ENCODE results near the gene PFKFB4.

DNA sequence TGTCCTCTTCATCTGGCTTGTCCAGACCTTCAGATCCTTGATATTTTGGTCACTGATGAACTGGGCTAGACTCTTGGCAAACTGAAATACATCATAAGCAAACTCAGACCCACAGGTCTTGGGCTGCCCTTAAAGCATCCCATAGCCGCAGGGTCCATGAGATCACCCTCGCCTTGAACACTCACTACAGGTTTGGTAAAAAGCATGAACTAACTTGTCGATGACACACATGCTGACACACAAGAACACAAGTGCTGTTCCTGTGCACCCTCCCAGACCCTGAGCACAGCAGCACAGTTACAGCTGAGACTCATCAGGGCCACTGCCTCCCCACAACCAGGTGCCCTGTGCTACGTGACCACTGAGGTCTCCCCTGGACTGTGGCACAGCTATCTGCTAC is 21.0 kb downstream of the PFKFB4 start:
- no peak for TF ChIP-seq POLR2A (IDR thresholded peaks at IDR 0.05; ENCODE audit: low read length)
- no peak for TF ChIP-seq GATA1 (IDR thresholded peaks at IDR 0.05; ENCODE audit: low read depth, low read length)
